A673 (cell line): ENCODE measurements around the gene STT3B. TPM values are rescaled to one million over a fixed set of nuclear protein-coding genes. Genes with fewer than 3 reads are reported as not detected.

ENCODE experiments used
- BruUV-seq: library from RNA; stranded (reverse); fragments of 400-500 nt; replicated peaks from 2 replicates; lab custom pipeline; 2021; lab: Mats Ljungman, UMichigan
- CTCF ChIA-PET: fragments of 300-600 bp; sonication (Branson Sonifier 250); formaldehyde crosslinking; loops from one replicate; lab custom pipeline; 2022; ENCODE audit warnings: antibody characterized with exemption; lab: Charles Lee
- POLR2A ChIA-PET: fragments of 300-600 bp; sonication (Branson Sonifier 250); formaldehyde crosslinking; loops from one replicate; lab custom pipeline; 2022; ENCODE audit warnings: antibody characterized with exemption; ENCODE audit not compliant: low non-redundant PET; lab: Charles Lee
- DNase-seq: peaks from one replicate; pipeline ENCODE4 v3.0.0-alpha.2; 2015; ENCODE audit warnings: low spot score
- H3K27ac ChIP-seq: fragments of 200-600 bp; sonication (generic); 2 replicates; pipeline ENCODE4 v1.5.1; 2016; ENCODE audit warnings: mixed run types, low read depth, mild to moderate bottlenecking, mixed read lengths, antibody characterized with exemption, low read length; ENCODE audit not compliant: poor library complexity, severe bottlenecking
- H3K27me3 ChIP-seq: fragments of 200-600 bp; sonication (generic); replicated peaks from 2 replicates; pipeline ENCODE4 v1.6.1; 2017; ENCODE audit warnings: mixed run types, low read depth, mild to moderate bottlenecking, mixed read lengths, antibody characterized with exemption, low read length; ENCODE audit not compliant: insufficient read depth, poor library complexity
- H3K36me3 ChIP-seq: fragments of 200-600 bp; sonication (generic); 2 replicates; pipeline ENCODE4 v1.6.1; 2016; ENCODE audit warnings: mixed run types, mild to moderate bottlenecking, mixed read lengths, antibody characterized with exemption, low read length; ENCODE audit not compliant: insufficient read depth, poor library complexity, severe bottlenecking
- H3K4me1 ChIP-seq: fragments of 200-600 bp; sonication (generic); 2 replicates; pipeline ENCODE4 v1.6.1; 2017; ENCODE audit warnings: mixed run types, mild to moderate bottlenecking, mixed read lengths, antibody characterized with exemption, low read length; ENCODE audit not compliant: insufficient read depth, poor library complexity, severe bottlenecking
- H3K4me3 ChIP-seq: fragments of 200-600 bp; sonication (generic); 2 replicates; pipeline ENCODE4 v1.5.1; 2016; ENCODE audit warnings: low read depth, mixed run types, mild to moderate bottlenecking, mixed read lengths, low read length; ENCODE audit not compliant: poor library complexity, severe bottlenecking
- H3K9me3 ChIP-seq: fragments of 200-600 bp; sonication (generic); 2 replicates; pipeline ENCODE4 v1.6.1; 2016; ENCODE audit warnings: mixed run types, low read depth, mild to moderate bottlenecking, mixed read lengths, antibody characterized with exemption, low read length; ENCODE audit not compliant: poor library complexity, severe bottlenecking
- CTCF ChIP-seq: fragments of 300-800, 200-600 bp; sonication (generic); conservative IDR thresholded peaks from 2 replicates; pipeline ENCODE4 v1.5.1; 2017; ENCODE audit warnings: low read depth, mild to moderate bottlenecking, antibody characterized with exemption, low read length, moderate library complexity, mixed read lengths
- EZH2 ChIP-seq: fragments of 200-600 bp; sonication (generic); IDR thresholded peaks from 2 replicates; pipeline ENCODE4 v1.6.1; 2017; ENCODE audit warnings: borderline replicate concordance, low read depth, mild to moderate bottlenecking, mixed read lengths, antibody characterized with exemption, low read length; ENCODE audit not compliant: poor library complexity, severe bottlenecking
- intact Hi-C: fragments of 100-400 bp; cut with micrococcal nuclease; formaldehyde crosslinking; loops from one replicate; pipeline ENCODE4 v1.10.0; 2022; ENCODE audit not compliant: unreplicated experiment
- total RNA-seq: library from RNA; stranded (reverse); gene quantifications from 2 replicates; pipeline ENCODE4 v1.2.3, GENCODE V29; 2021

STT3B gene
- total RNA-seq, 1 experiment from 2014 or later = 137 TPM

DNA sequence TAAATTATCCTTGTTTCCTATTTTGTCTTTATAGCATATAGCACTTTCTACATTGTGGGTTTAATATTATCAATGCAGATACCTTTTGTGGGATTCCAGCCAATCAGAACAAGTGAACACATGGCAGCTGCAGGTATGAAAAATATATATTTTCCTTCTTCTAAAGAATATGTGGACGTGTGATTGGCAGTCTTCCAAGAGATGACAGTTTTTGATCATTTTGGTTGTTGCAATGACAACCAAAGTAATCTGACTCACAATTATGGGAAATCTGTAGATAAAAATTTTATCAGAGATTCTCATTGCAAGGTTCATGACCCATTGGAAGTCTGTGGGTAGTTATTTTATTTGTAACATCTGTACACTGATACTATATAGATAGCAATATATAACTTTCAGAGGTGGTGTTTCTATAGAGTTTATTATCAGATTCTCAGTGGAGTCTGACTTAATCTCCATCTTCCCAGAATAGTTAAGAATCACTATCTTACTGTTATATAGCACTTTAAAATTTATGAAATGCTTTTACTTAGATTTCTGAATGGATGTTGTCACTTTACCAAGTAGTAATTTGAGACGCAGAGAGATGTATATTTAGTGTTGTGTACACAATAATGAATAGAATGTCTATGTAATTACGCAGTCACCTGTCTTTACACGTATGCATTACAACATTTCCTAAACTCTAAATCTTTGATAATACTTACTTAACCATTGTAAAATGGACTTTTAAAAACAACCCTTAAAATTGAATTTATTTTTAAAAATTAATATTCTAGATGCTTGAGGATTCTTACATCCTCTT, 82.5 kb downstream of the STT3B start:
- CTCF ChIA-PET = no interaction called here
- Histone ChIP-seq H3K9me3 (no peaks in the 10 kb centered on the region), H3K4me1 (no peaks in the 10 kb centered on the region), H3K4me3 (no peak overlapping the region), H3K36me3 (peaks cover 9% of the 10 kb centered on the region), H3K27ac (no peak overlapping the region), H3K27me3 (no peaks in the 10 kb centered on the region)
- BruUV-seq = no TSS peak
- no peak for DNase-seq
- POLR2A ChIA-PET = no interaction called here
- intact Hi-C loops = no loop called here
- TF ChIP-seq CTCF (no peak), EZH2 (no peak)

DNA sequence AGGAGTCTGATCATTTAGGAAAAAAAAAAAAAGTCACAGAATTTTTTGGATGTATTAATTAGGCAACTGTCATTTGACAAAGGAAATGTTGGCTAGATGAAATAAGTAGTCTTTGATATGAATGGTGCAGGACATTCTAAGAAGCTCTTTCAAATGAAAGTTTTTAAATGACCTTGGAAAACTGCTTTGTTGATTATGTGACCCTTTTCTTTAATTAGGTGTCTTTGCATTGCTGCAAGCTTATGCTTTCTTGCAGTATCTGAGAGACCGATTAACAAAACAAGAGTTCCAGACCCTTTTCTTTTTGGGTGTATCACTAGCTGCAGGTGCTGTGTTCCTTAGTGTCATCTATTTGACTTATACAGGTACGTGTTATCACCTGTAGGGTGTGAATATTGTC, 84.0 kb downstream of the STT3B start:
- ChIA-PET CTCF (no interaction called here), POLR2A (no interaction called here)
- Histone ChIP-seq H3K27me3 (no peaks in the 10 kb centered on the region), H3K4me1 (no peaks in the 10 kb centered on the region), H3K4me3 (no peak overlapping the region), H3K27ac (no peak overlapping the region), H3K9me3 (no peaks in the 10 kb centered on the region), H3K36me3 (peaks cover 17% of the 10 kb centered on the region)
- TF ChIP-seq EZH2 = no peak
- TF ChIP-seq CTCF = no peak
- no TSS peak for BruUV-seq
- intact Hi-C loops = no loop called here
- DNase-seq = no peak

GRCh38 chr3:31620656-31621055, 87.9 kb downstream of the STT3B start:
- intact Hi-C loops = no loop called here
- DNase-seq = peak; percentile 13
- BruUV-seq = TSS peak; percentile 11

More at GRCh38 chr3:31620656-31621055, 87.9 kb downstream of the STT3B start:
- no peaks in the 10 kb centered on the region for H3K4me1 ChIP-seq
- peaks cover 28% of the 10 kb centered on the region for H3K36me3 ChIP-seq
- H3K9me3 ChIP-seq = no peaks in the 10 kb centered on the region
- no peaks in the 10 kb centered on the region for H3K27me3 ChIP-seq
- H3K27ac ChIP-seq = no peak overlapping the region
- TF ChIP-seq EZH2 = no peak
- CTCF ChIA-PET = no interaction called here
- POLR2A ChIA-PET = no interaction called here
- no peak overlapping the region for H3K4me3 ChIP-seq
